ENCODE results near the gene UBE3C. TPM values are rescaled to one million over a fixed set of nuclear protein-coding genes. Genes with fewer than 3 reads are reported as not detected.

The UBE3C gene
- 86.7 and 96.6 TPM in 2 replicates for total RNA-seq

GRCh38 chr7:157138424-157139110 is at the start of gene UBE3C:
Gene UBE3C (plus strand): TSS chr7:157138926. CDS start chr7:157139273, 347 bp downstream.

Other genes with a start within 250 kb of the UBE3C start
- 51.2 and 59.9 TPM in 2 replicates for gene LMBR1, start 245.7 kb upstream of the UBE3C start, total RNA-seq
- 11.6 and 14.6 TPM in 2 replicates for gene NOM1, start 189.2 kb upstream of the UBE3C start, total RNA-seq
- gene MNX1, start 128.3 kb upstream of the UBE3C start, total RNA-seq = not detected in 2 replicates
- gene DNAJB6, start 198.1 kb downstream of the UBE3C start, total RNA-seq = 55.2 and 68.5 TPM in 2 replicates